ENCODE measurements around the gene FMO4. TPM values are rescaled to one million over a fixed set of nuclear protein-coding genes. Genes with fewer than 3 reads are reported as not detected.
"Not testable (repeated sequence)": the region's sequence is repeated elsewhere in the genome, so short reads cannot be mapped to it uniquely, and the experiment has no call there.

FMO4 gene
- total RNA-seq, 1 experiment from 2014 or later: 2.5 TPM

- TF ChIP-seq CTCF (IDR thresholded peaks at IDR 0.05; ENCODE audit: unreplicated experiment): no peak
- Mint-ChIP-seq H3K4me3 (ENCODE audit: low read depth, unreplicated experiment) (no peak overlapping the region), H3K27ac (ENCODE audit: unreplicated experiment) (no peak overlapping the region), H3K36me3 (ENCODE audit: insufficient read depth, unreplicated experiment) (no peaks in the 10 kb centered on the region), H3K9me3 (ENCODE audit: low read depth, unreplicated experiment) (no peaks in the 10 kb centered on the region), H3K4me1 (ENCODE audit: low read depth, unreplicated experiment) (no peaks in the 10 kb centered on the region), H3K27me3 (ENCODE audit: unreplicated experiment) (peaks cover 12% of the 10 kb centered on the region)
- CTCF ChIA-PET: no interaction called here
- intact Hi-C loops (cut with micrococcal nuclease; ENCODE audit: unreplicated experiment): no loop called here
- BruUV-seq (replicated peaks): no TSS peak
- no peak for DNase-seq
Observed at GRCh38 chr1:171280599-171280998, 33.4 kb upstream of the FMO4 start.

GRCh38 chr1:171286032-171286705, 27.8 kb upstream of the FMO4 start:
- no peaks in the 10 kb centered on the region for H3K27me3 Mint-ChIP-seq (ENCODE audit: unreplicated experiment)
- CTCF ChIA-PET: interaction anchor here (0.8 to 1.8 kb wide), 3 partner anchors 9 to 28 kb away, joined by 3 to 13 read pairs (median 3); partner anchors contain the start of gene FMO4
- no peaks in the 10 kb centered on the region for H3K36me3 Mint-ChIP-seq (ENCODE audit: insufficient read depth, unreplicated experiment)
- DNase-seq: no peak
- H3K4me3 Mint-ChIP-seq (ENCODE audit: low read depth, unreplicated experiment): no peak overlapping the region
- intact Hi-C loops (cut with micrococcal nuclease; ENCODE audit: unreplicated experiment): no loop called here
- BruUV-seq (replicated peaks): no TSS peak
- no peaks in the 10 kb centered on the region for H3K9me3 Mint-ChIP-seq (ENCODE audit: low read depth, unreplicated experiment)
- peak overlapping the region; percentile 13 for H3K27ac Mint-ChIP-seq (ENCODE audit: unreplicated experiment)
- no peak for TF ChIP-seq CTCF (IDR thresholded peaks at IDR 0.05; ENCODE audit: unreplicated experiment)
- H3K4me1 Mint-ChIP-seq (ENCODE audit: low read depth, unreplicated experiment): peaks cover 15% of the 10 kb centered on the region

- BruUV-seq (replicated peaks): no TSS peak
- Mint-ChIP-seq H3K27me3 (ENCODE audit: unreplicated experiment) (no peaks in the 10 kb centered on the region), H3K9me3 (ENCODE audit: low read depth, unreplicated experiment) (no peaks in the 10 kb centered on the region), H3K4me1 (ENCODE audit: low read depth, unreplicated experiment) (peaks cover 15% of the 10 kb centered on the region), H3K4me3 (ENCODE audit: low read depth, unreplicated experiment) (no peak overlapping the region), H3K27ac (ENCODE audit: unreplicated experiment) (no peak overlapping the region), H3K36me3 (ENCODE audit: insufficient read depth, unreplicated experiment) (no peaks in the 10 kb centered on the region)
- DNase-seq: no peak
- intact Hi-C loops (cut with micrococcal nuclease; ENCODE audit: unreplicated experiment): no loop called here
- CTCF ChIA-PET: no interaction called here
- TF ChIP-seq CTCF (IDR thresholded peaks at IDR 0.05; ENCODE audit: unreplicated experiment): no peak
Observed at GRCh38 chr1:171290621-171291020, 23.4 kb upstream of the FMO4 start.

- CTCF ChIA-PET: no interaction called here
- Mint-ChIP-seq H3K27me3 (ENCODE audit: unreplicated experiment) (no peaks in the 10 kb centered on the region), H3K27ac (ENCODE audit: unreplicated experiment) (no peak overlapping the region), H3K9me3 (ENCODE audit: low read depth, unreplicated experiment) (no peaks in the 10 kb centered on the region), H3K36me3 (ENCODE audit: insufficient read depth, unreplicated experiment) (no peaks in the 10 kb centered on the region), H3K4me3 (ENCODE audit: low read depth, unreplicated experiment) (no peak overlapping the region), H3K4me1 (ENCODE audit: low read depth, unreplicated experiment) (no peaks in the 10 kb centered on the region)
- TF ChIP-seq CTCF (IDR thresholded peaks at IDR 0.05; ENCODE audit: unreplicated experiment): no peak
- no peak for DNase-seq
- intact Hi-C loops (cut with micrococcal nuclease; ENCODE audit: unreplicated experiment): no loop called here
- BruUV-seq (replicated peaks): no TSS peak
Observed at GRCh38 chr1:171292799-171293198, 21.2 kb upstream of the FMO4 start.

- H3K27ac Mint-ChIP-seq (ENCODE audit: unreplicated experiment); H3K36me3 Mint-ChIP-seq (ENCODE audit: insufficient read depth, unreplicated experiment): not testable (repeated sequence)
Observed at GRCh38 chr1:171295383-171295782, 18.6 kb upstream of the FMO4 start.

More at GRCh38 chr1:171295383-171295782, 18.6 kb upstream of the FMO4 start:
- H3K4me3 Mint-ChIP-seq (ENCODE audit: low read depth, unreplicated experiment); BruUV-seq (replicated peaks); H3K27me3 Mint-ChIP-seq (ENCODE audit: unreplicated experiment); intact Hi-C loops (cut with micrococcal nuclease; ENCODE audit: unreplicated experiment); H3K9me3 Mint-ChIP-seq (ENCODE audit: low read depth, unreplicated experiment); DNase-seq; H3K4me1 Mint-ChIP-seq (ENCODE audit: low read depth, unreplicated experiment): not testable (repeated sequence)
- CTCF ChIA-PET: interaction anchor here (1.0 to 1.1 kb wide), 2 partner anchors 9 to 18 kb away, joined by 3 to 4 read pairs; partner anchors contain the start of gene FMO4
